ENCODE data around the gene AAK1. TPM values are rescaled to one million over a fixed set of nuclear protein-coding genes. Genes with fewer than 3 reads are reported as not detected.
"Not testable (repeated sequence)": the region's sequence is repeated elsewhere in the genome, so short reads cannot be mapped to it uniquely, and the experiment has no call there.

AAK1 gene
- polyA plus RNA-seq, 3 donors, result 9.8 to 18.9 (median 10.8) TPM

- not testable (repeated sequence) for DNase-seq; H3K27ac ChIP-seq (ENCODE audit: low read depth in 1 of 2, low read length in 2 of 2); H3K4me3 Mint-ChIP-seq; H3K9me3 Mint-ChIP-seq; H3K4me3 ChIP-seq (replicated peaks in 1 of 3; ENCODE audit: low read depth in 2 of 3, low read length in 3 of 3); H3K36me3 ChIP-seq (replicated peaks in 1 of 2; ENCODE audit: control insufficient read depth in 1 of 2, insufficient read depth in 2 of 2, low read length in 2 of 2); H3K4me2 ChIP-seq (replicated peaks; ENCODE audit: extremely low read depth, low read length, poor library complexity, severe bottlenecking); H3K27me3 Mint-ChIP-seq (ENCODE audit: low read depth in 3 of 3); H3K9me3 ChIP-seq (replicated peaks in 1 of 2; ENCODE audit: control insufficient read depth in 1 of 2, insufficient read depth in 1 of 2, low read length in 2 of 2); H3K27me3 ChIP-seq (ENCODE audit: control insufficient read depth in 2 of 2, insufficient read depth in 2 of 2, low read length in 2 of 2); H3K9ac ChIP-seq (ENCODE audit: insufficient read depth, low read length, poor library complexity, severe bottlenecking); H3K36me3 Mint-ChIP-seq; H3K4me1 Mint-ChIP-seq; H2AFZ ChIP-seq (ENCODE audit: insufficient read depth, low read depth, low read length, poor library complexity, severe bottlenecking)
- H3K27ac Mint-ChIP-seq, result peak overlapping the region in 1 of 7 donors; percentile 6
- peaks cover 63 to 67% of the 10 kb centered on the region in 2 donors for H3K4me1 ChIP-seq (ENCODE audit: control insufficient read depth in 1 of 2, insufficient read depth in 2 of 2, low read length in 2 of 2)
- peaks cover 99% of the 10 kb centered on the region for H3K79me2 ChIP-seq (ENCODE audit: insufficient read depth, low read length)
- WGBS (ENCODE audit: insufficient coverage), result 97% methylated on average over 20 of the region's 29 CpGs
- intact Hi-C loops (cut with micrococcal nuclease), result loop anchor here in 1 of 2 donors (5.0 kb wide), 1 partner anchor 40 kb away; no protein-coding TSS in a partner anchor
- H4K20me1 ChIP-seq (ENCODE audit: insufficient read depth, low read length), result peaks cover 72% of the 10 kb centered on the region
These were observed 21.5 kb downstream of the AAK1 start for GRCh38 chr2:69622017-69622540.

DNA sequence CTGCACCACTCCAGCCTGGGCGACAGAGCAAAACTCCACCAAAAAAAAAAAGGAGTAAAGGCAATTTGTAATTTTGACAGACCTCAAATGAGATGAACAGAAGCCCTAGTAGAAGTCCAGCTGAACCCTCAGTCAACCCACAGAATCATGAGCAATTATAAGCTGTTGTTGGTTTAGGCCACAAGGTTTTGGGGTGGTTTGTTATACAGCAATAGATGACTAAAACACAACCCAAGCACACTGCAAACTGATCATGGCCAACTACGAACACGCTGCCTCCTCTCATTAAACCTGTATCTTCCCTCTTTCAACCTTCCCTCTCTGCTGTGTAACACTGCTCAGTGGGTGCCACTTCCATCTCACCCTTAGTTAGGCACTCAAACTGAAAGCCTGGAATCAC lies 22.1 kb downstream of the AAK1 start:
- Mint-ChIP-seq H3K36me3 (peaks cover 4 to 5% of the 10 kb centered on the region in 2 donors), H3K27ac (peak overlapping the region in 3 of 7 donors; percentile 5 to 43 (median 6)), H3K4me3 (no peak overlapping the region), H3K27me3 (ENCODE audit: low read depth in 3 of 3) (no peaks in the 10 kb centered on the region), H3K4me1 (peaks cover 12% of the 10 kb centered on the region), H3K9me3 (peaks cover 0 to 3% (median 0%) of the 10 kb centered on the region in 7 donors)
- no peak for TF ChIP-seq CTCF (IDR thresholded peaks at IDR 0.05)
- H3K79me2 ChIP-seq (ENCODE audit: insufficient read depth, low read length), result peaks cover 99% of the 10 kb centered on the region
- intact Hi-C loops (cut with micrococcal nuclease), result loop anchor here in 1 of 2 donors (5.0 kb wide), 1 partner anchor 39 kb away; no protein-coding TSS in a partner anchor
- no peak for DNase-seq
- WGBS (ENCODE audit: insufficient coverage), result 94% methylated on average over 2 of the region's 3 CpGs
- H3K36me3 ChIP-seq (replicated peaks in 1 of 2; ENCODE audit: control insufficient read depth in 1 of 2, insufficient read depth in 2 of 2, low read length in 2 of 2), result no peaks in the 10 kb centered on the region
- peaks cover 63 to 74% of the 10 kb centered on the region in 2 donors for H3K4me1 ChIP-seq (ENCODE audit: control insufficient read depth in 1 of 2, insufficient read depth in 2 of 2, low read length in 2 of 2)
- H3K9me3 ChIP-seq (replicated peaks in 1 of 2; ENCODE audit: control insufficient read depth in 1 of 2, insufficient read depth in 1 of 2, low read length in 2 of 2), result no peaks in the 10 kb centered on the region
- H4K20me1 ChIP-seq (ENCODE audit: insufficient read depth, low read length), result peaks cover 72% of the 10 kb centered on the region
- H3K4me3 ChIP-seq (replicated peaks in 1 of 3; ENCODE audit: low read depth in 2 of 3, low read length in 3 of 3), result no peak overlapping the region
- no peak overlapping the region for H3K9ac ChIP-seq (ENCODE audit: insufficient read depth, low read length, poor library complexity, severe bottlenecking)
- H3K27me3 ChIP-seq (ENCODE audit: control insufficient read depth in 2 of 2, insufficient read depth in 2 of 2, low read length in 2 of 2), result no peaks in the 10 kb centered on the region
- no peak overlapping the region for H3K27ac ChIP-seq (ENCODE audit: low read depth in 1 of 2, low read length in 2 of 2)
- H3K4me2 ChIP-seq (replicated peaks; ENCODE audit: extremely low read depth, low read length, poor library complexity, severe bottlenecking), result no peak overlapping the region
- H2AFZ ChIP-seq (ENCODE audit: insufficient read depth, low read depth, low read length, poor library complexity, severe bottlenecking), result no peak overlapping the region

Data from CD14-positive monocyte (primary cell).